Hepatocyte (in vitro differentiated cells): ENCODE data around the gene FAM210A.

Experiments
- CTCF ChIP-seq: fragments of 200-600 bp; sonication (generic); IDR thresholded peaks from 2 replicates; pipeline ENCODE4 v1.5.1; 2016; ENCODE audit warnings: antibody characterized with exemption, mild to moderate bottlenecking; ENCODE audit not compliant: poor library complexity
- EZH2 ChIP-seq: fragments of 200-600 bp; sonication (generic); IDR thresholded peaks from 2 replicates; pipeline ENCODE4 v1.6.1; 2016; ENCODE audit warnings: antibody characterized with exemption, mild to moderate bottlenecking, borderline replicate concordance
- EZH2phosphoT487 ChIP-seq: fragments of 200-600 bp; sonication (generic); IDR thresholded peaks from one replicate; pipeline ENCODE4 v1.6.1; 2018; ENCODE audit warnings: antibody characterized with exemption, mild to moderate bottlenecking, low read depth, moderate library complexity; ENCODE audit not compliant: unreplicated experiment, severe bottlenecking

GRCh38 chr18:13620206-13620672 lies 106.1 kb downstream of the FAM210A start:
- TF ChIP-seq CTCF: no peak
- TF ChIP-seq EZH2phosphoT487: no peak
- no peak for TF ChIP-seq EZH2
